HepG2 (cell line): ENCODE measurements around the gene MOK.

Source experiments
- HNRNPL ChIP-seq: fragments of 200-400 bp; formaldehyde crosslinking; IDR thresholded peaks from 2 replicates; pipeline ENCODE4 v1.6.1; 2017; ENCODE audit warnings: mild to moderate bottlenecking, low read depth, low read length
- KDM1A ChIP-seq: IDR thresholded peaks from 2 replicates; pipeline ENCODE4 v1.6.1; 2016; ENCODE audit warnings: missing compliant biosample characterization
- KDM2A ChIP-seq: sonication (generic); formaldehyde crosslinking; IDR thresholded peaks from 2 replicates; pipeline ENCODE4 v1.4.0; 2020; ENCODE audit warnings: low read depth, missing genetic modification reagents, borderline replicate concordance
- NFYB ChIP-seq: sonication (generic); formaldehyde crosslinking; IDR thresholded peaks from 2 replicates; pipeline ENCODE4 v1.4.0; 2020; ENCODE audit warnings: missing genetic modification reagents
- SRF ChIP-seq: IDR thresholded peaks from 2 replicates; pipeline ENCODE4 v1.6.1; 2011; ENCODE audit warnings: mild to moderate bottlenecking, low read depth, low read length, moderate library complexity
- TSC22D2 ChIP-seq: sonication (generic); formaldehyde crosslinking; IDR thresholded peaks from 2 replicates; pipeline ENCODE4 v1.5.1; 2020; ENCODE audit warnings: missing genetic modification reagents, mild to moderate bottlenecking, borderline replicate concordance
- ZNF121 ChIP-seq: sonication (generic); formaldehyde crosslinking; IDR thresholded peaks from 2 replicates; pipeline ENCODE4 v1.5.0; 2020; ENCODE audit warnings: mild to moderate bottlenecking, missing genetic modification reagents
- ZNF232 ChIP-seq: sonication (generic); formaldehyde crosslinking; IDR thresholded peaks from 2 replicates; pipeline ENCODE4 v1.4.0; 2020; ENCODE audit warnings: missing genetic modification reagents, borderline replicate concordance
- ZNF296 ChIP-seq: sonication (generic); formaldehyde crosslinking; conservative IDR thresholded peaks from 2 replicates; pipeline ENCODE4 v1.5.0; 2020; ENCODE audit warnings: mild to moderate bottlenecking, missing genetic modification reagents
- TF ChIP-seq, protein P1 (sequence below): sonication (generic); formaldehyde crosslinking; IDR thresholded peaks from 2 replicates; pipeline ENCODE4 v1.5.0; 2020; ENCODE audit warnings: mild to moderate bottlenecking, missing genetic modification reagents, moderate library complexity
- TF ChIP-seq, protein P2 (sequence below): IDR thresholded peaks from 2 replicates; pipeline ENCODE4 v1.6.1; 2012; ENCODE audit warnings: inconsistent platforms

DNA sequence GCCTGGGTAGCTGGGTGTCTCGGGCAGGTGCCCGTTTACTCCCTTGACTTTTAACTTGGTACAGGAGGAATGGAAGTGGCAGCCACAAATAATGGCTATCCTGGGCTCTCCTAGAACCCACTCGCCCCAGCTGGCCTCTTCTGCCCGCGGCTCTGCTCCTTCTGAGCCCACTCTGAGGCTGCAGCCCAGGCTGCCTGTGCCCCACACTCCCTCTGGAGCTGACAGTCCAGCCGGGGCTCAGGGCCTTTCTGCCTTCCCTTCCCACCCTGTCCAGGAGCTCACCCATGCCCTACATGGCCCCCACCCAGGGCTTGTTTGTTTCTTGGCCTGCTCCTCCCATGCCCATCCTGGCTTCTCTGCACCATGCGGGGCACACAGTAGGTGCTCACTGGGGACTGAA lies 30.2 kb upstream of the MOK start:
- TF ChIP-seq KDM1A (CRISPR knock-in tag) (no peak), ZNF296 (CRISPR knock-in tag) (no peak), ZNF121 (CRISPR knock-in tag) (no peak), ZNF232 (CRISPR knock-in tag) (no peak), SRF (no peak), HNRNPL (no peak), NFYB (CRISPR knock-in tag) (no peak), TSC22D2 (CRISPR knock-in tag) (no peak), KDM2A (no peak)
- TF ChIP-seq, protein P1, sequence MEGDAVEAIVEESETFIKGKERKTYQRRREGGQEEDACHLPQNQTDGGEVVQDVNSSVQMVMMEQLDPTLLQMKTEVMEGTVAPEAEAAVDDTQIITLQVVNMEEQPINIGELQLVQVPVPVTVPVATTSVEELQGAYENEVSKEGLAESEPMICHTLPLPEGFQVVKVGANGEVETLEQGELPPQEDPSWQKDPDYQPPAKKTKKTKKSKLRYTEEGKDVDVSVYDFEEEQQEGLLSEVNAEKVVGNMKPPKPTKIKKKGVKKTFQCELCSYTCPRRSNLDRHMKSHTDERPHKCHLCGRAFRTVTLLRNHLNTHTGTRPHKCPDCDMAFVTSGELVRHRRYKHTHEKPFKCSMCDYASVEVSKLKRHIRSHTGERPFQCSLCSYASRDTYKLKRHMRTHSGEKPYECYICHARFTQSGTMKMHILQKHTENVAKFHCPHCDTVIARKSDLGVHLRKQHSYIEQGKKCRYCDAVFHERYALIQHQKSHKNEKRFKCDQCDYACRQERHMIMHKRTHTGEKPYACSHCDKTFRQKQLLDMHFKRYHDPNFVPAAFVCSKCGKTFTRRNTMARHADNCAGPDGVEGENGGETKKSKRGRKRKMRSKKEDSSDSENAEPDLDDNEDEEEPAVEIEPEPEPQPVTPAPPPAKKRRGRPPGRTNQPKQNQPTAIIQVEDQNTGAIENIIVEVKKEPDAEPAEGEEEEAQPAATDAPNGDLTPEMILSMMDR: no peak
- TF ChIP-seq, protein P2, sequence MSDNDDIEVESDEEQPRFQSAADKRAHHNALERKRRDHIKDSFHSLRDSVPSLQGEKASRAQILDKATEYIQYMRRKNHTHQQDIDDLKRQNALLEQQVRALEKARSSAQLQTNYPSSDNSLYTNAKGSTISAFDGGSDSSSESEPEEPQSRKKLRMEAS: no peak
